Coronary artery (tissue), 2 donors: Measurements from ENCODE around the gene SENP6.
"Not testable (repeated sequence)": the region's sequence is repeated elsewhere in the genome, so short reads cannot be mapped to it uniquely, and the experiment has no call there.

Source experiments
- DNase-seq: peaks from one replicate; pipeline ENCODE4 v3.0.0-alpha.2; 2017; ENCODE audit warnings: low spot score
- H3K27ac ChIP-seq, 2 donors: fragments of 200-600 bp; sonication (generic); one replicate each; pipeline ENCODE4 v1.5.1; 2016 to 2019
- H3K4me3 ChIP-seq: fragments of 200-600 bp; sonication (generic); 2 replicates; pipeline ENCODE4 v1.5.1; 2016; ENCODE audit warnings: mild to moderate bottlenecking, moderate library complexity
- CTCF ChIP-seq: fragments of 200-600 bp; sonication (generic); IDR thresholded peaks from one replicate; pipeline ENCODE4 v1.5.1; 2019; ENCODE audit warnings: antibody characterized with exemption

Gene SENP6

GRCh38 chr6:75568965-75569364 lies 32.7 kb upstream of the SENP6 start:
- TF ChIP-seq CTCF: no peak
- DNase-seq: no peak
- Histone ChIP-seq H3K4me3 (no peak overlapping the region), H3K27ac (no peak overlapping the region)

GRCh38 chr6:75570671-75571070 lies 31.0 kb upstream of the SENP6 start:
- H3K27ac ChIP-seq, DNase-seq, H3K4me3 ChIP-seq: not testable (repeated sequence)

- no peak for DNase-seq
- H3K27ac ChIP-seq: no peak overlapping the region
- TF ChIP-seq CTCF: no peak
- H3K4me3 ChIP-seq: no peak overlapping the region
Measured at GRCh38 chr6:75572072-75572471, 29.6 kb upstream of the SENP6 start.

- no peak for DNase-seq
- H3K4me3 ChIP-seq: no peak overlapping the region
- no peak overlapping the region for H3K27ac ChIP-seq
- no peak for TF ChIP-seq CTCF
Measured at GRCh38 chr6:75579951-75580350, 21.7 kb upstream of the SENP6 start.

- TF ChIP-seq CTCF: no peak
- Histone ChIP-seq H3K27ac (no peak overlapping the region), H3K4me3 (no peak overlapping the region)
- DNase-seq: no peak
Measured at GRCh38 chr6:75581231-75581630, 20.4 kb upstream of the SENP6 start.

GRCh38 chr6:75584552-75584951 lies 17.1 kb upstream of the SENP6 start:
- not testable (repeated sequence) for DNase-seq

GRCh38 chr6:75588948-75589347 lies 12.7 kb upstream of the SENP6 start:
- no peak overlapping the region for H3K27ac ChIP-seq
- no peak for TF ChIP-seq CTCF
- DNase-seq: no peak
- no peak overlapping the region for H3K4me3 ChIP-seq

More at GRCh38 chr6:75584552-75584951, 17.1 kb upstream of the SENP6 start:
- H3K27ac ChIP-seq, H3K4me3 ChIP-seq: not testable (repeated sequence)

- DNase-seq: no peak
- H3K27ac ChIP-seq: no peak overlapping the region
- no peak for TF ChIP-seq CTCF
- H3K4me3 ChIP-seq: no peak overlapping the region
Measured at GRCh38 chr6:75590370-75590769, 11.3 kb upstream of the SENP6 start.

- not testable (repeated sequence) for DNase-seq, H3K4me3 ChIP-seq
Measured at GRCh38 chr6:75596380-75596779, 5.3 kb upstream of the SENP6 start.

More at GRCh38 chr6:75596380-75596779, 5.3 kb upstream of the SENP6 start:
- not testable (repeated sequence) for H3K27ac ChIP-seq
